ENCODE results near the gene QRFP.

The QRFP gene

DNA sequence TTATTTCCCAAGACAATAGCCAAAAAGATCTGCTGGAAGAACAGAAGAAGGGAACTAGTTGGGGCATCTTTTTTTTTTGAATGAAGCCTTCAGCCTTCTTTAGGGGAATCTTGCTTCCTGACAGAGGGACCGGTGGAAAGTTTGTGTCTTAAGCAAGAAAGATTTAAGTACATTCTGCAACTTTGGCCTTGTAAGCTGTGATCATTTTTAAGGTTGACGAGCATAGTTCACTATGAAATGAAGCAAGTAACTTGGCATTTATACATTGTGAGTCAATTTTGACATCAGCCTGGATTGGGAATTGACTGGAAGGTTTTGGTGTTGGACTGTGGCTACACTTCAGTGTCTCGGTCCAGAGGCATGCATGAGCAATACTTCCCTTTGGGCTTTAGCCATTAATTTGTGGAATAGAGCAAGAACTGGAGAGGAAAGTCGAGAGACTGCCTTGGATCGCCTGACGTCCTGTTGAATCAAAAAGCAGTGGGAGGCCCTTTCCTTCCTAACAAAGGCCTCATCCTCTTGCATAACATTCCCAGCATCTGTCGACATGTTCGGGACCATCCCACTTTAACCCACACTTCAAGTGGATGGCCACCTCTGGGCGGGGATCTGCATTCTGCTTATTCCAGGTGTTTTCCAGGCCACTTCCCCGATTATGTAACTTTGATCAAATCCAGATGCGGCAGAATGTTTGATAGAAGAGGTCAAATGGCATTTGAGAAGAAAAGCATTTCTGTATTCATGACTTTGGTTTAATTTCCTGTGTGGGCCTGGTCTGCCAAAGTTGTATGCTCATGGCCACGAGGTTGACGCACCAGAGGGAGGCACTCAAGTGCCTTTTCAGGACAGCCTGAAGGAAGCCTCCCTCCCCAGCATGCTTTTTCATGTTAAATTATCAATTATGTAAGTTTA lies 49.0 kb downstream of the QRFP start:
- no peak for DNase-seq

- DNase-seq, result no peak
Observed at GRCh38 chr9:130846487-130847305, 49.9 kb downstream of the QRFP start.

- no peak for DNase-seq
Observed at GRCh38 chr9:130845901-130846481, 50.6 kb downstream of the QRFP start.

GRCh38 chr9:130845254-130845653 lies 51.4 kb downstream of the QRFP start:
- no peak for DNase-seq

- DNase-seq, result no peak
Observed at GRCh38 chr9:130844044-130844451, 52.6 kb downstream of the QRFP start.

DNA sequence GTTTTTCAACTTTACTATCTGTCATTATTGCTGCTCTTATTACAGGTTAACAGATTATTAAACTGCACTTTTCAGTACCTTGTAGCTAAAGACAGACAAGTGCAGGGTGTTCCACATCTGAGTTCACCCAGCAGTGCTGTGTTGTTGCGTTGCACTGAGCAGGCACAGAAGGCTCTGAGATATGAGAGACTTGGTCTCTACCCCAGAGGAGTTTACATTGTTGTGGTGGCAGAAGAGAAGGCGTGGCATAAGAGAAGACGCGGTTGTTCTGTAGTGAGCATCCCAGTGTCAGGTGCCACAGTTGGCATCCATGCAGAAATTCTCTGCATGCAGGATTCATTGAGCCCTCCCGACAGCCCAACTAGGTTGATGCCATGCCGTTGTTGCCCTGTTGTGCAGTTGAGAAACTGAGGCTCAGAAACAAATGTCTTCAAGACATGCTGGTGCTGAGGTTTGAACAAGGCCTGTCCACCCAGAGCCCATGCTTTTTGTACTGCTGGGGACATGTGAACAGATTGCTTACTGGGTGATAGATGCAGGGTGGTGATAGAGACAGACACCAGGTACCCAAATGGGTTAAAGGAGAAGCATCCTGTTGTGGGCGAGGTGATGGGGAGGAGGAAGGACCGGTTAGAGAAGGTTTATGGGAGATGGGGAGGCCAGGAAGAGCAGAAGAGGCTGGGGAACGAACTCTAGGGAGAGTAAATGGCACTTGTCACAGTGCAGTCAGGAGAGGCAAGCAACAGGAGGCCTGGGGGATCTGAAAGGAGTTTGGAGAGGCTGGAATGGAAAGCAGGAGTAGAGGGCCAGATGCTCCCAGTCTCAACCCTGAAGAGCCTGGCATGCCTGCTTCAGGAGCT lies 53.3 kb downstream of the QRFP start:
- DNase-seq, result no peak
